GM19452 (cell line): ENCODE data around the gene MATN1.

ENCODE experiments used
- ATAC-seq: cut with Tn5 transposase; IDR thresholded peaks from one replicate; pipeline ENCODE4 v1.9.1; 2021; ENCODE audit not compliant: unreplicated experiment

The MATN1 gene

DNA sequence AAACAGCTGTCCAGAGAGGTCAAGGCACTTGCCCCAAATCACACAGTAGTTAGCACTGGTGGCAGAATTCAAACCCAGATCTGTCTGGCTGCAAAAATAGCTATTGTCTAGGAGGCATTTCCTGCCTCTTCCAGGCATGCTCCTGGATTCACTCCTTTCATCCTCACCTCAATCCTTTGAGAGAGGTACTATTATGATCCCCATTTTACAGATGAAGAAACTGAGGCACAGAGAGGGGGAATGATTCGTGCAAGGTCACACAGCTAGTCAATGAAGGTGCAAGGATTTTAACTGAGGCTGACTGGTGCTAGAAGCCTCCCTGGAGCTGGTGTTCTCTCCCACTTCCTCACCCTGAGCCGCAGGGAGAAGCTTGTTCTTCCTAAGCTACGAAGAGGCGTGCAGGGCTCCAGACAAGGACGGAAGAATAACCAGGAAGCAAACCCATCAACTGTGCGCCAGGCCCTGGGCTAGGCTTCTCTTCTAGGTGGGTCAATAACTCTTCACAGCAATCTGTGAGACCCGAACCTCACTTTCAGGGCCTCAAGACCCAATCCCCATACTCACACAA, 34.8 kb upstream of the MATN1 start:
- no peak for ATAC-seq

DNA sequence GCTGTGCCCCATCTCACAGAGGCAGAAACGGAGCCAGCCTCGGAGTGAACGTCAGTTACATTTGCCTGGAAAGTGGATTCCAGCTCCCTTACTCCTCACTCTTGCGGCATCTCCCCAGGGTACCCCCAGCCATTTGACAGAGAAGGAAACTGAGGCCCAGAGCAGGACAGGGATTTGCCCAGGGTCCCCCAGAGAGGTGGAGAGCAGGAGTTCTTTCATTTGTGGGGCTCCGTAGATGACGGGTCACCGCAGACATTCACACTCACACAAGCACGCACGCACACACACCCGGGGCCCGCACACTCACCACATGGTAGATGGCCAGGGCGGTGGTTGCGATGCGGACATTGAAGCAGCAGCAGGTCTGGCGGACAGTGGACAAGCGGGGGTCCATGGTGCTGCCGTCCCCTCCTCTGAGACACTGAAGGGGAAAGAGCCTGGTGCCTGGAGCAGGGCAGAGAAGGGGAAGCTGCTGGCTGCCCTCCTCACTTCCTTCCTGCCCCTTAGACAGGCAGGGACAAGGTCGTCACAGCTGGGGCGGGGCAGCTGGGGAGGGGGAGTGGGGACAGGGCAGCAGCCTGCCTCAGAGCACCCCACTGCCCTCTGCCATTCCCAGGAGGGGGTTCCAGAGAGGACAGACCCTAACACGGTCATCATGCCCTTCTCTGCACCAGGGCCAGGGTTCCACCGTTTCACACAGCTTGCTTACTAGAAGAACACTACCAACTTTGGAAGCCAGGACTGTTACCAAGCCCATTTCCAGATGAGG, 34.2 kb upstream of the MATN1 start, which contains the start of gene LAPTM5:
TSS of gene LAPTM5 (minus strand) at position 423 of the 769 bp plus-strand sequence. CDS start at position 394, 29 bp downstream.
- no peak for ATAC-seq

DNA sequence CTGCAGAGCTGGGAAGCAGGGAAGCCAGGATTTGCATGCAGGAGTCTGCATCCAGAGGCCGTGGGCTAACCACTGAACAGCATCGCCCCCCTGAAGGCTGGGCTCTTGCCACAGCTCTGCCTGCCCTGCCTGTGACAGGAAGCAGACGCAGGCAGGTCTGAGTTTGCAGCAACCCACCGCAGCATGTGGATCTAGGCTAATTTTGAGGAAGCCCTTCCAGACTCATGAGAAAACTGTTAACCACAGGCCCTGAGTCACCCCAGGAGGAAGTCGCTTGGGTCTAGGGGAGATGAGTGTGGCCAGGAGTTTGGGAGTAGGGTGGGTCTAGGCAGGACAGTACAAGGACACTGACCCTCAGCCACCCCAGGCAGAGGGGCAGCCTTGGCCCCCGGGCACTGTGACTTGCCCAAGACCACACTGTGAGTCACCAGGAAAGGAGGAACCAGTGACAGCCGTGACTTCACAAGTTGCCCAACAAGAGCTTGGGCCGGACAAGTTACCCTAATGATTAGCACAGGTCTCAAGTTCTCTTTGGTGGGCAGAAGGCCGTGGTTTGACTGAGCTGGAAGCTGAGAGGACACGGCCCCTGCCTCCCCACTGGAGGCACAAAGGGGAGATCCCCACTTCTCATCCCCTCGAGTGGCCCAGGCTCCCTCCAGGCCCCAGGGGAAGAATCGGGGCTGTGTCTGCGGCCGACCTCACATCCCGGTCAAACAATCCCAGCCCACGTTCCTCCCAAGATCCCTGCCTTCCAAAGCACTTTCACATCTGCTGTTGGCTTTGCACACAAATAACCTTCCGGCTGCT, 33.4 kb upstream of the MATN1 start:
- no peak for ATAC-seq

DNA sequence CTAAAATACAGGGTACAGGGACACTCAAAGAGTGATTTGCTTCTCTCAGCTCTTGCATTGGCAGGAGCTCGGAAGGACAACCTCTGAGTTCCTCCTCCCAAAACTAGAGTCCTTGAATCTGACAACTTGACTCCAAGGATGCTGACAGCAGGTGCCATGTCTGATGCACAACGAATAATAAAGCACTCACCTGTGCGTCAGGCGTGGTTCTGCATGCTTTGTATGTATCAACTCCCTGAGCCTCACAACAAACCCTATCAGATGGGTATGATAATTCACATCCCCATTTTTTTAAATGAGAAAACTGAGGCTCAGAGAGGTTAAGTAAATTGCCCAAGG, 32.8 kb upstream of the MATN1 start:
- no peak for ATAC-seq

DNA sequence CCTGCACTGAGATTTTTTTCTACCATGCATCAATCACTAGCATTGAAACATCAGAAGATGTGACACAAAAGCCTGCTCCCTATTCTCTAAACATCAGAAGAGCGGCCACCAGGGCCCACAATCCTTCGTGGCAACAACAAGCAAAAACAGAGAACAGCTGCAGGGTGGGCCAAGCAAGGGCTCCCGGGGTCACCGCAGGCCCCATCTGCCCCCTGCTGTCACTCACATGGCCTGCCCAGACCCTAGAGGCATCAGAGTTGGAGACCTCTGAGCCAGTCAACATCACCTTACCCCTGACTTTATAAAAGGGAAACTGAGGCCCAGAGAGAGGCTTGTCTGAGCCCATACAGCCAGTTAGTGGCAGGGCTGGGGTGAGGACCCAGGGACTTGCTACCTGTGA, 32.4 kb upstream of the MATN1 start:
- no peak for ATAC-seq

DNA sequence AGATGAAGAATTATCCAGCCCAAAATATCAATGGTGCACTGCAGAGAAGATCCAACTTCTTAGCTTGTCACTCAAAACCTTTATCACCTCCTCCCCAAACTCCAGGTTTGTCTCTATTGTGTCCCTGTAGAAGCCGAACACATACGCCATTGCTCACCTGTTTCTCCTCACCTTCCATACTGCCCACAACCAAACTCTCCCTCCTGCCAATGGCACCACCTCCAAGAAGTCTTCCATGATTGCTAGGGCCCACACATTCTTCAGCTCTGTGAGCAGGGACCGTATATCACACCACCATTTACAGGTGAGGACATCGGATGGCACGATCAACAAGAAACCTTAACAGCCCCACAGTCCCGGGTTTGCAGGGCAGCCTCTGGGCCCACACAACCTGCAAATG, 31.9 kb upstream of the MATN1 start:
- no peak for ATAC-seq

DNA sequence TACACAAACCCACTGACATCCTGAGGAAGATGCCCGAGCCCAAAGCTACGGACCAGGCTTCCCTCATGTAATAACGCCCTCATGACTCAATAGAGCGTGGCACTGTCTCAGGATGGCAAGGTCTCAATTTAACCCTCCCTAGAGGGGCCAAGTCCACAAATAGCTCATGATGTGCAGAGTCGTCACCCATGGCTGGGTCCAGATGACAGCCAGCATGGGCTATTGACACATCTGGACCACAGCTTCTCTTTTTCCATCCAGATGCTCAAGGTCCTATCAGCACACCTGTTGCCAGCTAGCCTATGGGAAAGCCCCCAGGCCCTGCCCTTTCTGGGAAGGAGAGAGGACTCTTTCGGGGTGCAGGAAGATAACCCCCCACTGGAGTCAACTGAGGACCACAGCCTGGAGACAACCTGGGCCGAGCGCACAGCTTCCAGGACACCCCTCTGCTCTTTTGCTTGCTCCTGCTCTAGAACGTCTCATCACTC, 31.3 kb upstream of the MATN1 start:
- peak; percentile 41 for ATAC-seq

DNA sequence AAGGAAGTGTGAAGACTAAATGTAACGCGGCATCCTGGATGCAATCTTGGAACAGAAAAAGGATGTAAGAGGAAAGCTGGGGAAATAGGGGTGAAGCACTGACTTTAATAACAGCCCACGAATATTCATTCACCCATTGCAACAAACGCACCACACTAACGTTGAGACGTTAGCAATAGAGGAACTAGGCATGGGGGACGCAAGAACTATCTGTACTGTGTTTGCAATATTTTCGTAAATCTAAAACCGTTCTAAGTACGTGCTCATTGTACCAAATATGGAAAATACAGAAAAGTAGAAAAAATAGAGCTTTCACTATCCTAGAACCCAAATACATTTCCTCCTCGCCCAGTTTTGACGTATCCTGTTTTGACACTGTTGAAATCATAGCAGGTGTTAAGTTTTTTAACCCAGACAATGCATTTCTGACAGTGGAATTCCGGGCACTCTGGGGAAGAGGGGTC, 30.3 kb upstream of the MATN1 start:
- ATAC-seq = no peak

DNA sequence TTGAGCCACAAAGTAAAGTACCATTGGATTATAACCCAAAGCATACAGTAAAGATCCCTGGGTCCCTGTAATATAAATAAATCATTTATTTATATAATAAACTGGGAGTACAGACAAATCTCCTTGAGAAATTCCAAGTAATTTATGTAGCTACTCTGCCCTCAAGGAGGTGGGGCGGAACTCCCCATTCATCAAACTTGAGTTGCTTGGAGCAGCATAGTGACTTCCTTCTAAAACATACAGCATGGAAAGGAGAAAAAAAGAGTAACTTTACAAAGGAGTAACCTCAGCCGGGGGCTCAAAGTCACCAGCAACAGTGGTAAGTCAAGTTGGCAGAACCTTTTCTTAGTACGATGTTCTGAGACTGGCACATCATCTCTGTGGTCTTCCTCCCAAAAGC, 29.7 kb upstream of the MATN1 start:
- no peak for ATAC-seq

DNA sequence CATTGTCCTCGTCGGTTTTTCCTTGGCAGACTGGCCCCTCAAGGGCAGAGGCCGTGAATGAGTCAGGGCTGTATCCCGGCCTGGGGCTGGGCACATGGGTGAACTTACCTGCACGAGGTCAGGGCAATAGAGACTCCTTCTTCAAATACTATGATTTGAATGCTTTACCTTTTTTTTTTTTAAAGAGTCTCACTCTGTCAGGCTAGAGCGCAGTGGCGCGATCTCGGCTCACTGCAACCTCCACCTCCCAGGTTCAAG, 29.2 kb upstream of the MATN1 start:
- ATAC-seq = no peak

DNA sequence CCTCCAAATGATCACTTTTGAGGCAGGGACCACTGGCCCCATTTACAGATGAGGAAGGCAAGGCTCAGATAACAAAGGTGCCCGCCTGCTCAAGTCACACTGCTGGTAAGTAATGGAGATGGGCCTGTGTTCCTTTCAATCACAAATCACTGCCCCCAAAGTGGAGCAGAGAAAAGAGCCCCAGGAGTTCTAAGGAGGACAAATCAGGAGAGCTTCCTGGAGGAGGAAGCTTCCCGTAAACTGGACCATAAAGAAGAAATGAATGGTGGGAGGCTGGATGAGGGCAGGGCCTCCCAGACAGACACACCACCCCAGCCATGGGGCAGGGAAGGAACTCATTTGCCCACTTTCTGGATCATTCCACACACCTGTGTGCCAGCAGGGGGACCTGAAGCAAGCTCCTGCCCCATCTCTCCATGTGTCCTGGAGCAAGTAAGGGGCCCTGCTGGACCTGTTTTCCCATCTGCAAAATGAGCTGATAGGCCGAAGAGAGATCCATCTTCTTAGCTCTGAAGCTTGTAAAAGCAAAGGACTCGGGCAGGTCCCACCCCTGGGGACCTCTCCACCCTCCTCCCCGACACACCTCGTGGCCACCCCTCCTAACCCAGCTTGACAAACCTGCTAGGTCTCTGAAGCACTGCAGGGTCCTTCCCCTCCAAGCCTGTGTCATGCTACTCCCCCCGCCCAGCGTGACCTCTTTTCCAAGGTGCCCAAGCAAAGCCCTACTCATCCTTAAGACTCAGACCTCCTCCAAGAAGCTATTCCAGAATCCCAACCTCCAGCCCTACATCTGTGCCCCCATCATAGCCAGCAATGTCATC, 28.7 kb upstream of the MATN1 start:
- no peak for ATAC-seq

DNA sequence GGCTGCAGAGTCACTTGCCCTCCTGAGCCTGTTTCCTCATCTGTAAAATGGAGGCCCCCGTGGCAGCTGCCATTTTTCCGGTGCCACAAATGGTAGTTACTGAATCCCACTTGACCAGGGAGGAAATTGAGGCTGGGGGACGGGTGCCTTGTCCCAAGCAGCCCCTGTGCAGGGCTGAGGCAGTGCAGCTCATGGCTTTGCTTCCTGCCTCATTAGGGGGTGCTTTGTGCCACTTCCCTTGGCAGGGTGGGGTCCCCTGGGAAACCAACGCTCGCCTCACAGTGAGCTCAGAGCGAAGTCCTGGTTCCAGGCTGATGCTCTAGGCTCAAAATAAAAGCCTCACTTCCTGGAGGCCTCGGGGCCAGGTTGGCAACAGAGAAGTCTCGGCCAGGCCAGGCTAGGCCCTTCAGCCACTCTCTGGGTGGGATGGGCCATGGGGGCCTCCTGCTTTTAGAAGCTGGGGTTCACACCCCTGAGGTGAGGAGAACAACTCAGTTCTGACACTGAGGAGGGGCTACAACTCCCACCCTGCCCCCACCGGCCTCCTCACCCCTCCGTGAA, 27.4 kb upstream of the MATN1 start:
- peak; percentile 23 for ATAC-seq

DNA sequence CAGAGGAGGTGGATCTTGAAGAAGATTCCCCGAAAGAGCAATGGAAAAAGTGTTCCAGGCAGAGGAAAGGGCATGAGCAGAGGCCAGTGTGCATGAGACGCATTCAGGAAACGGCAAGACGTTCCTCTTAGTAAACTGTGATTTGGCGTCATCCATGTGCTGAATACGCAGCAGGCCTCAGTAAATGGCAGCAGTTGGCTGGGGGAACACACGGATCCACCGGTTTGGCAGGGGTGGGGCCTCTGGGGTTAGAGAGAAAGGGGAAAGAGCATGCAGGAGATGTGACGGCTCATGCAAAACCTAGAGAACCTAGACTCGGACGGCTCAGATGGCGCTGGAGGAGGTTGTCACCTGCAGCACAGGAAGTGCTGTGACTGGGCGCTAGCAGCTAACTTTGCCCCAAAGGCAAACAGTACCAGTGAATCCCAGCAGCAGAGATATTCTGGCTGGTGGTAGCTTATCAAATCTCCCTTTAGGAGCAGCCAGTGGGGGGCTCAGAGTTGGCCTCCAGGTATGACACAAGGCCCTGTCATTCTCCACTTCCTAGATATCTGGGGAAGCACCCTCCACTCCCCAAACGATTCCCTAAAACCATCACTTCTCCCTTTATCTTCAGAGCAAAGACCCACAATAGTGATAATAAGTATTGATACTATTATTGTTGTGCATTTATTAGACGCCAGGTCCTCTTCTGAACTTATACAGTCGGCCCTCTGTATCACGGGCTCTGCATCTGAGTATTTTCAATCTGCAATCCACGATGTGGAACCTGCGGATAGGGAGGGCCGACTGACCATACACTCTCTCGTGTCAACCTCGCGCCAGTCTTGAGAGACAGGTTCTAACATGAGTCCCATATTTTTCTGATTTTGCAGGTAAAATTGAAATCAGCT, 26.6 kb upstream of the MATN1 start:
- ATAC-seq = no peak

DNA sequence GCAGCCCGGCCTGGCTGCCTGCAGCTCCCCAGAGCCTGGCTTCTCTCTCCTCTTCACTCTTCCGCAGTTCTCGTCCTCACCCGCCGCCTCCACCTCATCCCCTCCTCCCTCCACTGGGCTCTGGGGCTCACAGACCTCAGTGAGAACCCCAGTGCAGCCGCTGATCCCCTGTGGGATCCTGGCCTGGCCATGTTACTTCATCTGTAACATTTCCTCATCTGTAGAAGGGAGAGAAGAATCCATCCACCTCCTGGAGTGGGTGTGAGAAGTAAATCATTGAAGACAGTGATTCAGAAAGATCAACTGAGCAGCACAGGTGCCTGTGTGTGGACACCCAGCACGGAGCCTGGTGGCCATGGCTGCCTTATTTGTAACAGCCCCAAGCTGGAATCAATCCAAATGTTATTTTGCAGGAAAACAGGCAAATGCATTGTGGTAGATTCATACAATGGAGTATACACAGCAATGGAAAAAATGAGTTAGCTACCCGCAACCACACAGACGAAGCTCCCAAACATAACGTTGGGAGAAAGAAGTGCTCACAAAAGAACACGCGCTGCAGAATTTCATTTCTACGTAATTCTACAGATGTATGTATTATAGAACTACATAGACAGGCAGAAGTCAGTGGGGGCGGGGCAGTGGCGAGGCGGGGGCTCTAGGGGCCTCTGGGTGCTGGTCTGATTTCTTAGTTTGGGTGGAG, 25.5 kb upstream of the MATN1 start:
- no peak for ATAC-seq

DNA sequence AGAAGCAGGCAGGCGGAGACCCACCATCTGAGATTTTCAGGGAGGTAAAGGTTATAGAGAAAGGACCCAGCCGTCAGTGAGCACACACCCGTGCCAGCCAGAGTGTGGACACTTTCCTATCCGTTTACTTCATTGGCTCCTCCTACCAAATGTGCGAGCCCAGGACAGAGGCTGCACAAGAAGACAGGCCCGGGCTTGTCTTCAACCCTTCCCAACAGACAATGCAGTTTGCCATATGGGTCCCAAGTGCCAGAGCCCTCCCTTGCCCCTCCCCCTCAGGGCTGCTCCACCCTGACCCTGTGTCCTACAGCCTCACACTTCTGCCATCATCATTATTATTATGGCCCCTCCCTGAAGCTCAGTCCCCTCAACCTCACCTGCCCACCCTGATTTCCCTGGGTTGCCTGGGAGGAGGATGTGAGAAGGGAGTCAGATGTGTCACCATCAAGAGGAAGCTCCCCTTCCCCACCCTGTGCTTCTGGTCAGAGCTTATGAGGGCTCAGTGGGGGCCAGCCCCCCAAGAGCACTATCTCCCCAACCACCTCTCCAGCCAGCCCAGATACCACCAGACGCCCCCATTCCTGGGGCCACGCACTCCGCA, 24.8 kb upstream of the MATN1 start:
- ATAC-seq = no peak

DNA sequence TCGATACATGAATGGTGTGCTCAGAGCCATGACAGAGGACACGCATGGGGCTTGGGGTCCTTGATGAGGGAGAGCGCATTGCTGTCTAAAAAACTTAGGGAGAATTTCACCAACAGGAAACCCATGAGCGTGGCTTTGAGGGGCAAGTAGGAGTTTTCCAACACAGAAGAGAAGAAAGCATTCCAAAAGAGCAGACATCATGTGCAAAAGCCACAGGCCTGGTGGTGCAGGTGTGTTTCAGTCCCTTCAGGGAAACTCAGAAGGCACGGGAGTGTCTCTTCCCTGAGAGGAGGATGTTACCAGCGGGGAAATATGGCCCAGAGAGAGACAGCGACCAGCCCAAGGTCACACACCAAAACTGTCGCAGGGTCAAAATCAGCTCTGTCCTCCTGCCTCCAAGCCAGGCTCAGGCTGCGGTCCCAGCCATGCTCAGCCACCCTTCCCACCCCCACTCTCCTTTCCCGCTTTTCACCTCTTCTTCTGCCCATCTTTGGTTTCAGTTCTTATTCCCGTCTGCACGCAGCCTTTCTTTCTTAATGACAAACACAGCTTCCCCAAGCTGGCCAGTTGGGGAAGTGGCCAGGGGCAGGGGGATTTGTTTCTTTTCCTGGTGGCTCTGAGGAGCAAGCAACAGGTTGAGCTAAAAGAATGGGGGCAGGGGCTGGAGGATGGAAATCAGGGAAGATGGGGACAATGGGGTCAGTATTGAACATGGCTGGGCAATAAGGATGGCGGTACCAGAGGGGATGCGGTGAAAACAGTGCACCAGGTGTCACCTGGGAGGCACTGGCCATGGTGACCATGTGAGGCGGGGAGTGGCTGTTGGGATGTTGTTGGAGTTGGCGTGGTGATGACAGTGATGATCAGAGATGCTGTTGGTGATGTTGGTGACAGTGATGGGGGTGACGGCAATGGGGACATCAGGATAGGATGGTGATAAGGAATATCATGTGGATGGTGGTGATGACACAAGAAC, 23.9 kb upstream of the MATN1 start:
- ATAC-seq = no peak

DNA sequence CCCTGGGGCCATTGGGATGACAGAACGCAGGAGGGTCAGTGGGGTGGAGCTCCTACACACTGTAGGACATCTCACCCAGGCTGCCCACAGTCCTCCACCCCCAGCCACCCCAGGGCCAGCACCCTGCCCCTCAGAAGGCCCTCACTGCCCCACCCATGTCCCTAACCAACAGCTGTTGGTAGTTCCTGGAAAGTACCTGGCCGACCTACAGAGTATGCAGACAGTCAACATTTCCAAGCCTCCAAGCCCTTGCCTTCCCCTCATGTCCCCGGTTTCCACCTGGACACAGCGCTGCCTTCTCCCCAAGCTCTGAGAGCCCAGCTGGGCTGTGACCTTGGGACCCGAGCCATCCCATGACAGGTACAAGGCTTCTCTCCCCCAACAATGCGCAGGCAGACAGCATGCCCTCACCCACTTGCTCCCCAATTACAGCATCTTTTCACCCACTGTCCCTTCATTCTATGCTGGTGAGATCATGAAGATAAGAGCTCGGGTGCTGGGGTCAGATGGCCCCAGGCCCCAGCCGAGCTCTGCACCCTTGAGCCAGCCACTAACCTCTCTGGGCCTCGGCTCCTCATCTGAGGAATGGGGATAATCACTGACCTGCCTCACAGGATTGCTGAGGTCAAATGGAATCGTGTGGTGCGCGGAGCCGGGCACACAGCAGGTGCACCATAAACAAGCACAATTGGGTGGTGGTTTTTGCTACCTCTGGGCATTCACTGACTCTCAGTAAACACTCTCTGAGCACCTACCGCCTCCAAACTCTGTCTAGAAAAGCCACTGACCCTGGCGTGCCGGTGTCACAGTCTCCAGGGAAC, 23.0 kb upstream of the MATN1 start:
- no peak for ATAC-seq
